Measurements from ENCODE around the gene IL18. TPM values are rescaled to one million over a fixed set of nuclear protein-coding genes. Genes with fewer than 3 reads are reported as not detected.
"Not testable (repeated sequence)": the region's sequence is repeated elsewhere in the genome, so short reads cannot be mapped to it uniquely, and the experiment has no call there.

Gene IL18
- total RNA-seq, 1 donor from 2014 or later, result 1.4 TPM

GRCh38 chr11:112106070-112106469 is 57.8 kb downstream of the IL18 start:
- peaks cover 7% of the 10 kb centered on the region for H3K9me3 Mint-ChIP-seq (ENCODE audit: low read depth)
- no peak overlapping the region for H3K4me3 Mint-ChIP-seq (ENCODE audit: low read depth)
- no peak for TF ChIP-seq CTCF (IDR thresholded peaks at IDR 0.05; ENCODE audit: unreplicated experiment)
- no peaks in the 10 kb centered on the region for H3K27me3 Mint-ChIP-seq
- no peak for DNase-seq (ENCODE audit: low spot score, unreplicated experiment)
- peaks cover 2% of the 10 kb centered on the region for H3K36me3 Mint-ChIP-seq (ENCODE audit: insufficient read depth)
- H3K27ac Mint-ChIP-seq, result no peak overlapping the region
- H3K4me1 Mint-ChIP-seq (ENCODE audit: low read depth), result no peaks in the 10 kb centered on the region

- Mint-ChIP-seq H3K4me3 (ENCODE audit: low read depth) (no peak overlapping the region), H3K36me3 (ENCODE audit: insufficient read depth) (no peaks in the 10 kb centered on the region), H3K4me1 (ENCODE audit: low read depth) (no peaks in the 10 kb centered on the region), H3K9me3 (ENCODE audit: low read depth) (no peaks in the 10 kb centered on the region), H3K27ac (no peak overlapping the region), H3K27me3 (no peaks in the 10 kb centered on the region)
- TF ChIP-seq CTCF (IDR thresholded peaks at IDR 0.05; ENCODE audit: unreplicated experiment), result no peak
- DNase-seq (ENCODE audit: low spot score, unreplicated experiment), result no peak
Measured at GRCh38 chr11:112103446-112103845, 60.4 kb downstream of the IL18 start.

DNA sequence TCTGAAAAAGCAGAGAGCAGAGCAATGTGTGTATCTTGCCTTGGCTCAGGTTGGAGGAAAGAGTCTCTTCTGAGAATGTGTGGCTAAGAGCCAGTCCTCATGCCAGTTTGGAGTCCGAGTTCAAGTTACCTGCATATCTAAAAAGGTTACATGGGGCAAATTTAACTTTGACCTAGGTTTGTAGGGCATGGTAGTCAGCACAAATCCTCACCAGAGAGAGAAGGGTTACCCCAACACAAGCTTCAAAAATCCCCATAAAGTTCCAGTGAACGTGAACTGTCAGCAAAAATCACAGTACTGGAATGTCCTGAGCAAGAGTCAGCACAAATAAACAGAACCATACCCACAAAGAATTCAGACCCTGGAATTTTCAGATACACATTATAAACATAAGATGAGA is 63.4 kb downstream of the IL18 start:
- H3K36me3 Mint-ChIP-seq (ENCODE audit: insufficient read depth), result no peaks in the 10 kb centered on the region
- no peak overlapping the region for H3K27ac Mint-ChIP-seq
- DNase-seq (ENCODE audit: low spot score, unreplicated experiment), result no peak
- no peak overlapping the region for H3K4me3 Mint-ChIP-seq (ENCODE audit: low read depth)
- no peaks in the 10 kb centered on the region for H3K27me3 Mint-ChIP-seq
- H3K9me3 Mint-ChIP-seq (ENCODE audit: low read depth), result no peaks in the 10 kb centered on the region
- no peaks in the 10 kb centered on the region for H3K4me1 Mint-ChIP-seq (ENCODE audit: low read depth)
- no peak for TF ChIP-seq CTCF (IDR thresholded peaks at IDR 0.05; ENCODE audit: unreplicated experiment)

DNA sequence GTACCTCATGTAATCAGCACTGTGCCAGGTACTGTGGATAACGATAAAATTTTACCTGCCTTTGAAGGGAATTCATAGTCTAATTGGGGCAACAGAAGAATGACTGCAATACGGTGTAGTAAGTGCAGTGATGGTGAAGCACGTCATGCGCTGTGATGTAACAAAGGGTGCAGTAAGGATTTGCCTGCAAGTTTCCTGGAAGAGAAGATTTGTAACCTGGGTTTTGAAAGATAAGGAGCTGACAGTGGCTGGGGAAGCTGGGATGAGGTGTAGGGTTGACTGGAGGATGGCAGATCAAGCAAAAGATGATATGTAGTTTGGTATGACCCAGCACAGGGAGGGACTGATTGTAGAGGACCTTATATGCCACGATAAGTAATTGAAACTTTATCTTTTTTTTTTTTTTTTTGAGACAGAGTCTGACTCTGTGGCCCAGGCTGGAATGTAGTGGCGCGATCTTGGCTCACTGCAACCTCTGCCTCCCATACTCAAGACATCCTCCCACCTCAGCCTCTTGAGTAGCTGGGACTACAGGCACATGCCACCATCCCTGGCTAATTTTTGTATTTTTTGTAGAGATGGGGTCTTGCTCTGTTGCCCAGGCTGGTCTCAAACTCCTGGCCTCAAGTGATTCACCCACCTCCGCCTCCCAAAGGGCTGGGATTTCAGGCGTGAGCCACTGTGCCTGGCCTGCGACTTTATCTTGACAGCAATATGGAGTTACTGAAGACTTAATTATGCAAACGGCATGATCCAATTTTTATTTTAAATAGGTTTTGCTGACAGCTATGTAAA is 66.0 kb downstream of the IL18 start:
- Mint-ChIP-seq H3K9me3 (ENCODE audit: low read depth) (no peaks in the 10 kb centered on the region), H3K4me1 (ENCODE audit: low read depth) (no peaks in the 10 kb centered on the region), H3K4me3 (ENCODE audit: low read depth) (no peak overlapping the region), H3K27ac (no peak overlapping the region), H3K36me3 (ENCODE audit: insufficient read depth) (peaks cover 2% of the 10 kb centered on the region), H3K27me3 (no peaks in the 10 kb centered on the region)
- no peak for DNase-seq (ENCODE audit: low spot score, unreplicated experiment)
- TF ChIP-seq CTCF (IDR thresholded peaks at IDR 0.05; ENCODE audit: unreplicated experiment), result no peak

DNA sequence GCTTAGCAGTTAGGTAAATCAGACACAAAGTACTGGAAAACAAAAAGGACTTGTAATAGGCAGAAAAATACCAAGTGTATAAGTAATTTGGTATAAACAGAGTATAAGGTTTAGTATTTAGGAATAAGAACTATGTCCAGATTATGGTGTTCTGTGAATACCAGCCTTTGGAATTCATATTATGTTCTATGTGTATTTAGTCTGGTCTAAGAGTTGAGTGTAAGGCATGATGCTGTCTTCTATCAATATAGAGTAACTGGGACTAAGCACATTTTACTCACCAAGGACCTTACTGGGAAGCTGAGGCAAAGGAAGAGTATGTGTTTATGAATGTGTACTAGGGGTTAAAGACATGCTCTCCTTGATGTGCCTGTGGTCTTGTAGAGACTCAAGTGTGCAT is 67.7 kb downstream of the IL18 start:
- no peaks in the 10 kb centered on the region for H3K9me3 Mint-ChIP-seq (ENCODE audit: low read depth)
- no peak overlapping the region for H3K27ac Mint-ChIP-seq
- peaks cover 11% of the 10 kb centered on the region for H3K36me3 Mint-ChIP-seq (ENCODE audit: insufficient read depth)
- no peak for DNase-seq (ENCODE audit: low spot score, unreplicated experiment)
- TF ChIP-seq CTCF (IDR thresholded peaks at IDR 0.05; ENCODE audit: unreplicated experiment), result no peak
- H3K27me3 Mint-ChIP-seq, result no peaks in the 10 kb centered on the region
- no peak overlapping the region for H3K4me3 Mint-ChIP-seq (ENCODE audit: low read depth)
- no peaks in the 10 kb centered on the region for H3K4me1 Mint-ChIP-seq (ENCODE audit: low read depth)

DNA sequence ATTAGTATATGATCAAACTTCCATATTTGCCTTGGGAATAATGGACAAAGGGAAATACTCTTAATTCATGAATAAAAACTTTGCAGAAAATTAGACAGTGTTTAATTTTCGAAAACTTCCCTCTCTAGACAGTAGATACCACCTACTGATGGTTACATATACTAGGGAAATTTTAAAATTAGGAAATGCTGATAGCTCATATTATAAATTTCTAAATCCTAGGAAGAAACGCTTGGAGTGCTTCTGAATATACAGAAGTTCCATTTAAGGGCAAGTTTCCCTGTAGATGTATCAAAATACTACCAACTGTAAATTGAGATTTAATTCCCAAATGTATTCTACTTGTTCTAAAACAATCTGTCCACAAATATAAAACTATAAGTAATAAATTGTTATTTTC is 68.6 kb downstream of the IL18 start:
- not testable (repeated sequence) for H3K4me1 Mint-ChIP-seq (ENCODE audit: low read depth); DNase-seq (ENCODE audit: low spot score, unreplicated experiment); H3K27me3 Mint-ChIP-seq; H3K27ac Mint-ChIP-seq; H3K9me3 Mint-ChIP-seq (ENCODE audit: low read depth); H3K4me3 Mint-ChIP-seq (ENCODE audit: low read depth)
- peaks cover 16% of the 10 kb centered on the region for H3K36me3 Mint-ChIP-seq (ENCODE audit: insufficient read depth)

All from progenitor cell of endocrine pancreas (in vitro differentiated cells).